Measurements from ENCODE around the gene TBCD. TPM values are rescaled to one million over a fixed set of nuclear protein-coding genes. Genes with fewer than 3 reads are reported as not detected.

TBCD gene
- total RNA-seq, 2 experiments from 2014 or later: 77.8 to 85.8 TPM

DNA sequence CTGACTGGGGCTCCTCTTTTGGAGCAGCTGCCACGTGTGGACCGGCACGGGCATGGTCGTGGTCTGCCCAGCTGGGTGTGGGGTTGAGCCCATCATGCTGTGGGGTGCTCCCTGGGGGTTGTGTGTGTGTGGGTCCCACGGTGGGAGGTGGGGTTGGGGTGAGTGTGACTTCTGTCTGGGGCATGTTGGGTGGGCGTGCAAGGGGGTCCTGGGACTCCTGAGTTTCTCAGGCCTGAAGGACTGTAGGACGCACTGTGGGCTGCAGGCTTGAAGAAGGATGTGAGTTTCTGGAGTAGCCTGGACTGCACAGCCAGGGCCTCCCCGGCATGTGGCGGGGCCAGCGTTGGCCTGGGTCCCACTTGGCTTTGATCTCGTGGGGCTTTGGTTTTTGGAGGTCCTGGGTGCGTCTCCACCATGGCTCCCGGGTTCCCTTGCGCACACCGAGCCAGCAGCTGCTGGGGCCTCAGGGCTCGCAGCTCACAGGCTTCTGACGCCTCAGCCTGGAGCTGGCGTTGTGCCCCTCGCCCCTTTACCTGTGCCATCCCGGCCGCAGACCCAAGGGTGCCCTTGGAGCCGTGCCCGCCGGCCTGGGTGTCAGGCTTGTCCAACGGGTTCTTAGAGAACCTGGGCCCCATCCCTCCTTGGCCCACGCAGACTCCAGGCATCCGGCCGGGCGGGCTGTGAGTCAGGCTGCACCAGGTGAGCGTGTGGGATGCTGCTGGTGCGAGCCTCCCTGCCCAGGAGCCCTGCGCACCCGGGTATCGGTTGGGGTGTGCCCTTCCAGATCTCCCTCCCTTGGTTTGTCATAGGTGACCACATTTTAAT lies 122.4 kb downstream of the TBCD start:
- H3K27me3 Mint-ChIP-seq: no peaks in the 10 kb centered on the region
- no peak for DNase-seq
- H3K4me3 Mint-ChIP-seq: no peak overlapping the region
- H3K4me1 Mint-ChIP-seq (ENCODE audit: low read depth): peaks cover 48% of the 10 kb centered on the region
- no peak overlapping the region for H3K27ac Mint-ChIP-seq
- no peak for ATAC-seq
- TF ChIP-seq, protein P1, sequence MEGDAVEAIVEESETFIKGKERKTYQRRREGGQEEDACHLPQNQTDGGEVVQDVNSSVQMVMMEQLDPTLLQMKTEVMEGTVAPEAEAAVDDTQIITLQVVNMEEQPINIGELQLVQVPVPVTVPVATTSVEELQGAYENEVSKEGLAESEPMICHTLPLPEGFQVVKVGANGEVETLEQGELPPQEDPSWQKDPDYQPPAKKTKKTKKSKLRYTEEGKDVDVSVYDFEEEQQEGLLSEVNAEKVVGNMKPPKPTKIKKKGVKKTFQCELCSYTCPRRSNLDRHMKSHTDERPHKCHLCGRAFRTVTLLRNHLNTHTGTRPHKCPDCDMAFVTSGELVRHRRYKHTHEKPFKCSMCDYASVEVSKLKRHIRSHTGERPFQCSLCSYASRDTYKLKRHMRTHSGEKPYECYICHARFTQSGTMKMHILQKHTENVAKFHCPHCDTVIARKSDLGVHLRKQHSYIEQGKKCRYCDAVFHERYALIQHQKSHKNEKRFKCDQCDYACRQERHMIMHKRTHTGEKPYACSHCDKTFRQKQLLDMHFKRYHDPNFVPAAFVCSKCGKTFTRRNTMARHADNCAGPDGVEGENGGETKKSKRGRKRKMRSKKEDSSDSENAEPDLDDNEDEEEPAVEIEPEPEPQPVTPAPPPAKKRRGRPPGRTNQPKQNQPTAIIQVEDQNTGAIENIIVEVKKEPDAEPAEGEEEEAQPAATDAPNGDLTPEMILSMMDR (IDR thresholded peaks at IDR 0.05): no peak
- POLR2A ChIA-PET: interaction anchor here (0.5 kb wide), 1 partner anchor 17 kb away, joined by 3 read pairs; no protein-coding TSS in a partner anchor
- no peaks in the 10 kb centered on the region for H3K9me3 Mint-ChIP-seq
- CTCF ChIA-PET: interaction anchor here (1.1 kb wide), 1 partner anchor 44 kb away, joined by 4 read pairs; no protein-coding TSS in a partner anchor
- intact Hi-C loops (cut with micrococcal nuclease): no loop called here
- H3K36me3 Mint-ChIP-seq (ENCODE audit: low read depth): peaks cover 24% of the 10 kb centered on the region

DNA sequence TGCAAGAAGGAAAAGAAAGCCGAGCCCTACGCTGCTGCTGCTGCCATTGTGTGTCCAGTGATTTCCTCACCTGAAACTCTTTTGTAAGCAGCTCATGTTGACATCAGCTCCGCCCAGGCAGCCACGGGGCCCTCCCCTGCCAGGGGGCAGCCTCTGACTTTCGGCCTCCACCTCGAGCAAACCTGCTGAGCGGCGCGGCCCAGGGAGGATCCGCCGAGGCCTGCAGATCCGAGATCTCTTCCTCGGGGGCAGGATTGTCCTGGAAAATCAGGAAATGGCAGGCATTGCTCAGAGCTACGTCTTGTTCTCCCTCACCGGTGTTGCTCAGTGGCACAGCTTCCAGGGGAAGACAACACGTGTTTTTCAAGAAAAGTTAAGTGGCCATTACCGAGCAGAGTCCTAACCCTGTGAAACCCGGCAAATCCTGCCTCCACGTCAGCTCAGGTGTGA lies 123.6 kb downstream of the TBCD start:
- ATAC-seq (no peak), DNase-seq (no peak)
- Mint-ChIP-seq H3K27me3 (no peaks in the 10 kb centered on the region), H3K9me3 (no peaks in the 10 kb centered on the region), H3K27ac (no peak overlapping the region), H3K4me1 (ENCODE audit: low read depth) (peaks cover 52% of the 10 kb centered on the region), H3K4me3 (no peak overlapping the region), H3K36me3 (ENCODE audit: low read depth) (peaks cover 18% of the 10 kb centered on the region)
- intact Hi-C loops (cut with micrococcal nuclease): no loop called here
- TF ChIP-seq, protein P1 (IDR thresholded peaks at IDR 0.05): no peak
- ChIA-PET POLR2A (interaction anchor here (0.6 to 1.0 kb wide), 2 partner anchors 11 to 184 kb away, joined by 3 read pairs; no protein-coding TSS in a partner anchor), CTCF (interaction anchor here (0.9 to 2.1 kb wide), 5 partner anchors 11 to 324 kb away, joined by 3 to 9 read pairs (median 4); no protein-coding TSS in a partner anchor)

DNA sequence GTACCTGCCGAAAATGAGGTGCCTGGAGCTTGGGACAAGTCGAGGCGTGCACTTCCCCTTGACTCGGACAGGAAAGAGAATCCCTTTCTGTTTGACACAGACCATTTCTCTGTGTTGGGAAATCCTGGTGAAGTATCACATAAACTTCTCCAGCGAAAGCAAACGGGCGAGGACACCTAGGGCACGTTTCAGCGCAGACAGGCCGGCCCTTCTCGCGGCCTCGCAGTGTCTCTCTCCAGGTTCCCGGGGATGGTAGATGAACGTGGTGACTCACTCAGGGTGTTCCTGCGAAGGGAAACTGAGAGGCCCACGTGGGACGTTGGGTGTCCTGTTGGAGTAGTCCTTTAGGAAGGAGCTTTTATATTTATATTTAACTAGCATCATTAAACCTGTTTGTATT lies 124.3 kb downstream of the TBCD start:
- H3K4me3 Mint-ChIP-seq: no peak overlapping the region
- peaks cover 47% of the 10 kb centered on the region for H3K4me1 Mint-ChIP-seq (ENCODE audit: low read depth)
- peaks cover 13% of the 10 kb centered on the region for H3K36me3 Mint-ChIP-seq (ENCODE audit: low read depth)
- no peaks in the 10 kb centered on the region for H3K27me3 Mint-ChIP-seq
- ATAC-seq (no peak), DNase-seq (no peak)
- no peaks in the 10 kb centered on the region for H3K9me3 Mint-ChIP-seq
- ChIA-PET CTCF (interaction anchor here (0.9 to 2.1 kb wide), 5 partner anchors 9 to 323 kb away, joined by 3 to 9 read pairs (median 5); no protein-coding TSS in a partner anchor), POLR2A (interaction anchor here (0.6 to 1.2 kb wide), 4 partner anchors 11 to 185 kb away, joined by 3 read pairs; no protein-coding TSS in a partner anchor)
- intact Hi-C loops (cut with micrococcal nuclease): no loop called here
- TF ChIP-seq, protein P1 (IDR thresholded peaks at IDR 0.05): no peak
- no peak overlapping the region for H3K27ac Mint-ChIP-seq

GRCh38 chr17:82876602-82877379 lies 124.9 kb downstream of the TBCD start:
- Mint-ChIP-seq H3K4me3 (no peak overlapping the region), H3K36me3 (ENCODE audit: low read depth) (peaks cover 11% of the 10 kb centered on the region), H3K9me3 (no peaks in the 10 kb centered on the region), H3K27ac (peak overlapping the region; percentile 52), H3K27me3 (no peaks in the 10 kb centered on the region), H3K4me1 (ENCODE audit: low read depth) (peaks cover 46% of the 10 kb centered on the region)
- intact Hi-C loops (cut with micrococcal nuclease): no loop called here
- ChIA-PET CTCF (interaction anchor here (1.1 to 2.1 kb wide), 3 partner anchors 9 to 43 kb away, joined by 5 to 9 read pairs (median 5); no protein-coding TSS in a partner anchor), POLR2A (interaction anchor here (1.0 to 1.2 kb wide), 3 partner anchors 12 to 17 kb away, joined by 3 read pairs; no protein-coding TSS in a partner anchor)
- no peak for DNase-seq
- peak; percentile 42 for ATAC-seq
- TF ChIP-seq, protein P1 (IDR thresholded peaks at IDR 0.05): no peak

Measured in activated CD8-positive, alpha-beta T cell treated with anti-CD3 and anti-CD28 coated beads for 36 hours (primary cell).